Smooth muscle cell (in vitro differentiated cells): Measurements from ENCODE around the gene TMEM132D. TPM values are rescaled to one million over a fixed set of nuclear protein-coding genes. Genes with fewer than 3 reads are reported as not detected.

Source experiments
- DNase-seq: peaks from one replicate; lab custom pipeline; 2025; ENCODE audit not compliant: unreplicated experiment; lab: John Stamatoyannopoulos, UW
- H2AFZ ChIP-seq: fragments of 200-600 bp; sonication (generic); 2 replicates; pipeline ENCODE4 v1.6.0; 2016; ENCODE audit warnings: antibody characterized with exemption, low read depth, mild to moderate bottlenecking
- H3F3A ChIP-seq: fragments of 200-600 bp; sonication (generic); 2 replicates; pipeline ENCODE4 v1.6.0; 2017; ENCODE audit warnings: antibody characterized with exemption, low read depth
- H3K27ac ChIP-seq: fragments of 200-600 bp; sonication (generic); 2 replicates; pipeline ENCODE4 v1.5.1; 2016; ENCODE audit warnings: low read depth, mild to moderate bottlenecking
- H3K27me3 ChIP-seq: fragments of 200-600 bp; sonication (generic); 2 replicates; pipeline ENCODE4 v1.6.1; 2016; ENCODE audit warnings: low read depth, mild to moderate bottlenecking
- H3K36me3 ChIP-seq: fragments of 200-600 bp; sonication (generic); 2 replicates; pipeline ENCODE4 v1.5.1; 2016; ENCODE audit warnings: low read depth
- H3K4me1 ChIP-seq: fragments of 200-600 bp; sonication (generic); 2 replicates; pipeline ENCODE4 v1.5.1; 2016; ENCODE audit warnings: low read depth
- H3K4me2 ChIP-seq: fragments of 200-600 bp; sonication (generic); 2 replicates; pipeline ENCODE4 v1.6.0; 2016; ENCODE audit warnings: mild to moderate bottlenecking
- H3K4me3 ChIP-seq: fragments of 200-600 bp; sonication (generic); 2 replicates; pipeline ENCODE4 v1.5.1; 2016; ENCODE audit warnings: mild to moderate bottlenecking
- H3K79me2 ChIP-seq: fragments of 200-600 bp; sonication (generic); 2 replicates; pipeline ENCODE4 v1.6.0; 2016; ENCODE audit warnings: low read depth, mild to moderate bottlenecking
- H3K9ac ChIP-seq: fragments of 200-600 bp; sonication (generic); 2 replicates; pipeline ENCODE4 v1.6.0; 2016; ENCODE audit warnings: low read depth
- H3K9me3 ChIP-seq: fragments of 200-600 bp; sonication (generic); replicated peaks from 2 replicates; pipeline ENCODE4 v1.5.1; 2016; ENCODE audit warnings: low read depth
- H4K20me1 ChIP-seq: fragments of 200-600 bp; sonication (generic); 2 replicates; pipeline ENCODE4 v1.6.0; 2016; ENCODE audit warnings: low read depth
- CTCF ChIP-seq: fragments of 200-600 bp; sonication (generic); IDR thresholded peaks from 2 replicates; pipeline ENCODE4 v1.5.1; 2017; ENCODE audit warnings: borderline replicate concordance, mild to moderate bottlenecking, antibody characterized with exemption; ENCODE audit not compliant: insufficient read depth, poor library complexity, severe bottlenecking
- WGBS: methylation state at CpG from one replicate; pipeline ENCODE4 v1.1.7; 2016; ENCODE audit warnings: low lambda C conversion rate; 5-methylcytosine and 5-hydroxymethylcytosine counted together
- polyA plus RNA-seq: library from polyadenylated mRNA; unstranded; fragments of >200 nt; fragmentation: Nextera tagmentation; extraction: Ambion mirVana; gene quantifications from 2 replicates; pipeline ENCODE4 v1.2.1, GENCODE V29; 2016
- total RNA-seq: library from RNA; depleted of rRNA; stranded (reverse); fragments of >200 nt; gene quantifications from 2 replicates; pipeline ENCODE4 v1.2.3, GENCODE V29; 2014

TMEM132D gene
- total and polyA plus RNA-seq, 2 experiments from 2014 or later = not detected

DNA sequence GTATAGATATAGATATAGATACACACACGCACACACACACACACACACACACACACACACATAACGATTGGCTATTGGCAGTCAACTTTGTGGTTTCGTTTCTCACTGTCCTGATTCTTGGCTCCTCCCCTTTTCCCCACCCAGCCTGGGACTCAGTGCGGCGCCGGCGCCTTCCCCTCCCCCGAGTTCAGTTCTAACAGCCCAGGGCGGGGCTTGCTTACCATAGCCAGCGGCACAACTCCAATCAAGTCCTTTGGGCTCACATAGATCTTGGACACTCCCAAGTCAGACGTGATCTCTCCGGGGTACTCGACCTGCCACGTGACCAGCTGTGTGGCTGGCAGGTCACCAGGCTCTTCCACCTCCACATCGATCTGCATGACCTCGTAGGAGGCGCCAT lies 566.4 kb downstream of the TMEM132D start:
- DNase-seq = no peak
- H3K4me3 ChIP-seq = no peak overlapping the region
- H3K27me3 ChIP-seq = no peaks in the 10 kb centered on the region
- no peak overlapping the region for H3K27ac ChIP-seq
- no peaks in the 10 kb centered on the region for H3F3A ChIP-seq
- TF ChIP-seq CTCF = no peak
- no peaks in the 10 kb centered on the region for H3K9me3 ChIP-seq
- H3K79me2 ChIP-seq = no peaks in the 10 kb centered on the region
- no peak overlapping the region for H3K4me2 ChIP-seq
- no peaks in the 10 kb centered on the region for H4K20me1 ChIP-seq
- H3K4me1 ChIP-seq = no peaks in the 10 kb centered on the region
- H2AFZ ChIP-seq = no peak overlapping the region
- H3K36me3 ChIP-seq = no peaks in the 10 kb centered on the region
- WGBS = 89% methylated on average over 17 of the region's 17 CpGs
- no peak overlapping the region for H3K9ac ChIP-seq

DNA sequence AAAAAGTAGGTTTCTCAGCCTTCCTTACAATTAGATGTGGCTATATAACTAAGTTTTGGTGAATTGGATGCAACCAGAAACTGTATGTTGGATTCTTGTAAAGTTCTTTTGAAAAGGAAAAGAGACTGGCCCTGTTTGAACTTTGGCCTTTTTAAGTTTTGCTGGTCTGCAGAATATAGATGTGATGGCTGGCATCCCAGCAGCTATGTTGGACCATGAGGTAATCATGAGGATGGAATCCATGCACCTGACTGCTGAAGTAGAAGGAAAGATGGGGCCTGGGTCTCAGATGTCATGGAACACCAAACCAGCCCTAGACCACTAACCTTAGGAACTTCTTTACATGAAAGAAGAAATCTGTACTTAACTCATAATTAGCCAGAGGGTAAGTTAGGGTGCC lies 568.1 kb downstream of the TMEM132D start:
- no peaks in the 10 kb centered on the region for H3K36me3 ChIP-seq
- H3F3A ChIP-seq = no peaks in the 10 kb centered on the region
- H4K20me1 ChIP-seq = no peaks in the 10 kb centered on the region
- no peak for TF ChIP-seq CTCF
- no peaks in the 10 kb centered on the region for H3K4me1 ChIP-seq
- H2AFZ ChIP-seq = no peak overlapping the region
- H3K4me3 ChIP-seq = no peak overlapping the region
- no peaks in the 10 kb centered on the region for H3K9me3 ChIP-seq
- no peaks in the 10 kb centered on the region for H3K27me3 ChIP-seq
- no peak for DNase-seq
- H3K27ac ChIP-seq = no peak overlapping the region
- no peaks in the 10 kb centered on the region for H3K79me2 ChIP-seq
- no peak overlapping the region for H3K9ac ChIP-seq
- H3K4me2 ChIP-seq = no peak overlapping the region

- Histone ChIP-seq H3K79me2 (no peaks in the 10 kb centered on the region), H3K4me3 (no peak overlapping the region), H3K9ac (no peak overlapping the region), H3K27me3 (no peaks in the 10 kb centered on the region), H3K36me3 (no peaks in the 10 kb centered on the region), H2AFZ (no peak overlapping the region), H3F3A (no peaks in the 10 kb centered on the region), H3K9me3 (no peaks in the 10 kb centered on the region), H3K4me1 (no peaks in the 10 kb centered on the region), H4K20me1 (no peaks in the 10 kb centered on the region), H3K27ac (no peak overlapping the region), H3K4me2 (no peak overlapping the region)
- WGBS = 88% methylated on average over 2 of the region's 2 CpGs
- no peak for DNase-seq
- no peak for TF ChIP-seq CTCF
Measured at GRCh38 chr12:129332286-129332685, 571.5 kb downstream of the TMEM132D start.

DNA sequence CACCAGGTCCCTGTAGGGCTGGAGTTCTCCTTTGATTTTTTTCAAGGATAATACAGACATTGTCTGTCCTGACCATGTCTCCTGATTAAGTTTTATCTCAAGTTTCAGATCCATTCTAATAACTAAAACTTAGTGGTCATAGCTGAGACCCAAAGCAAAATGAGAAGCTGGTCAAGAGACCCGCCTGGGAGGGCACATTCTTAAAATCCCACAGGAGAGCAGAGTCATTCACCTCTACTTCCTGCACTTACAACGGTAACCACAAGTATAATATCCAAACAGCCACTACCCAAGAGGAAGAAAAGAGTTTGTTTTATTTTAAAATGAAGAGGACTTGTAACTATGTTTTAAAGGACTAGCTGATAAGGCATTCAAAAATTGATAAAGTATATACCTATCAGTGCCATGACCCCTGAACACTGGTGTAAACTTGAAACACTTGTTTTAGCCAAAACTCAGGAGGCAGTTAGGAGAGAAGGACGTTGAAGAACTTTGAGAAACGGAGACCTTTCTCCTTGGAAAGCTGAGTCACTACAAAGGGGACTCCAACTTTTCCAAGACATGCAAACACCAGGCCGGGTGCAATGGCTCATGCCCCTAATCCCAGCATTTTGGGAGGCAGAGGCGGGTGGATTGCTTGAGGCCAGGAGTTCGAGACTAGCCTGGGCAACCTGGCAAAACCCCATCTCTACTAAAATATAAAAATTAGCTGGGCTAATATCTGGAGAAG lies 572.3 kb downstream of the TMEM132D start:
- Histone ChIP-seq H3K4me3 (no peak overlapping the region), H2AFZ (no peak overlapping the region), H3F3A (no peaks in the 10 kb centered on the region), H3K4me2 (no peak overlapping the region), H3K4me1 (no peaks in the 10 kb centered on the region), H3K27ac (no peak overlapping the region), H3K9ac (no peak overlapping the region), H3K9me3 (no peaks in the 10 kb centered on the region), H3K79me2 (no peaks in the 10 kb centered on the region), H3K36me3 (no peaks in the 10 kb centered on the region), H4K20me1 (no peaks in the 10 kb centered on the region), H3K27me3 (no peaks in the 10 kb centered on the region)
- no peak for DNase-seq
- TF ChIP-seq CTCF = no peak
- 81% methylated on average over 7 of the region's 7 CpGs for WGBS
